ENCODE measurements around the gene MED13.

Gene MED13

GRCh38 chr17:62052765-62053338, 12.2 kb downstream of the MED13 start:
- no peak overlapping the region for H3K27ac ChIP-seq
- TF ChIP-seq ZFX (IDR thresholded peaks at IDR 0.05; ENCODE audit: borderline replicate concordance), result no peak
- no peak for TF ChIP-seq CTCF (IDR thresholded peaks at IDR 0.05)

- TF ChIP-seq ZFX (IDR thresholded peaks at IDR 0.05; ENCODE audit: borderline replicate concordance) (no peak), CTCF (IDR thresholded peaks at IDR 0.05) (no peak)
- H3K27ac ChIP-seq, result no peak overlapping the region
These were observed 14.0 kb downstream of the MED13 start for GRCh38 chr17:62051053-62051452.

GRCh38 chr17:62049299-62049698, 15.8 kb downstream of the MED13 start:
- TF ChIP-seq CTCF (IDR thresholded peaks at IDR 0.05), result no peak
- no peak for TF ChIP-seq ZFX (IDR thresholded peaks at IDR 0.05; ENCODE audit: borderline replicate concordance)

GRCh38 chr17:62048262-62048661, 16.8 kb downstream of the MED13 start:
- TF ChIP-seq CTCF (IDR thresholded peaks at IDR 0.05) (no peak), ZFX (IDR thresholded peaks at IDR 0.05; ENCODE audit: borderline replicate concordance) (no peak)
- no peak overlapping the region for H3K27ac ChIP-seq

More at GRCh38 chr17:62049299-62049698, 15.8 kb downstream of the MED13 start:
- no peak overlapping the region for H3K27ac ChIP-seq

- TF ChIP-seq CTCF (IDR thresholded peaks at IDR 0.05) (no peak), ZFX (IDR thresholded peaks at IDR 0.05; ENCODE audit: borderline replicate concordance) (no peak)
- H3K27ac ChIP-seq, result no peak overlapping the region
These were observed 19.6 kb downstream of the MED13 start for GRCh38 chr17:62045517-62045916.

GRCh38 chr17:62045109-62045508, 20.0 kb downstream of the MED13 start:
- TF ChIP-seq CTCF (IDR thresholded peaks at IDR 0.05) (no peak), ZFX (IDR thresholded peaks at IDR 0.05; ENCODE audit: borderline replicate concordance) (no peak)
- no peak overlapping the region for H3K27ac ChIP-seq

GRCh38 chr17:62043602-62044001, 21.5 kb downstream of the MED13 start:
- H3K27ac ChIP-seq, result no peak overlapping the region
- TF ChIP-seq ZFX (IDR thresholded peaks at IDR 0.05; ENCODE audit: borderline replicate concordance) (no peak), CTCF (IDR thresholded peaks at IDR 0.05) (no peak)

Measured in 22Rv1 (cell line).